ENCODE data around the gene ZNF217. TPM values are rescaled to one million over a fixed set of nuclear protein-coding genes. Genes with fewer than 3 reads are reported as not detected.
A peak's percentile ranks its signal among the peaks of the same experiment; 100 is the strongest.
"Not testable (repeated sequence)": the region's sequence is repeated elsewhere in the genome, so short reads cannot be mapped to it uniquely, and the experiment has no call there.

The ZNF217 gene
- total and polyA plus RNA-seq, 9 of the 15 experiments (the other 6 are each of a cell fraction or from before 2014, with no cell fraction given): 3.0 to 41.8 (median 16.8) TPM

GRCh38 chr20:53533500-53533899, 60.1 kb downstream of the ZNF217 start:
- ATAC-seq: no peak
- intact Hi-C loops (cut with micrococcal nuclease) (no loop called here), in situ Hi-C loops (cut with MboI) (no loop called here)
- CTCF ChIA-PET (ENCODE audit: low intra/inter-chr PET ratio): interaction anchor here (0.6 kb wide), 1 partner anchor 197 kb away, joined by 3 read pairs; no protein-coding TSS in a partner anchor
- Histone ChIP-seq H3K36me3 (ENCODE audit: control insufficient read depth, insufficient read depth, low read length) (no peaks in the 10 kb centered on the region), H3K4me3 (no peak overlapping the region), H3K27me3 (ENCODE audit: control insufficient read depth in 2 of 2, insufficient read depth in 2 of 2, low read length in 2 of 2) (peaks cover 2 to 4% of the 10 kb centered on the region in 2 experiments; a peak in 4 of 5 replicates), H3K9ac (ENCODE audit: insufficient read depth in 1 of 2, low read depth in 2 of 2, low read length in 2 of 2) (no peak overlapping the region), H3K4me2 (ENCODE audit: insufficient read depth, low read length) (no peak overlapping the region), H3K4me1 (replicated peaks in 1 of 2; ENCODE audit: control insufficient read depth in 2 of 2, insufficient read depth in 2 of 2, low read length in 2 of 2) (no peaks in the 10 kb centered on the region), H3K79me2 (ENCODE audit: control insufficient read depth, insufficient read depth, low read length) (no peaks in the 10 kb centered on the region), H3K27ac (ENCODE audit: extremely low read depth, low read depth, low read length) (no peak overlapping the region), H2AFZ (ENCODE audit: low read depth, low read length) (no peak overlapping the region), H3K9me3 (replicated peaks; ENCODE audit: control insufficient read depth, insufficient read depth, low read depth, low read length) (no peaks in the 10 kb centered on the region), H3K9me1 (ENCODE audit: control insufficient read depth, insufficient read depth, low read length) (no peaks in the 10 kb centered on the region), H4K20me1 (replicated peaks; ENCODE audit: control insufficient read depth, insufficient read depth, low read length) (no peaks in the 10 kb centered on the region)
- POLR2A ChIA-PET: no interaction called here
- WGBS (ENCODE audit: insufficient coverage, low coverage, missing lambda C conversion rate): no CpG with 5 or more reads among the region's 1 CpG
- FAIRE-seq: no peak
- DNase-seq (ENCODE audit: extremely low read depth in 1 of 4, low spot score in 3 of 4): no peak
- no TSS peak for BruUV-seq (replicated peaks)
- TF ChIP-seq C11orf30 (IDR thresholded peaks at IDR 0.05; ENCODE audit: low read depth) (0 out of 2 replicates have a peak, but pooled peaks have one; percentile 45), ZNF512 (tag; IDR thresholded peaks at IDR 0.05) (peak; percentile 85), KAT8 (IDR thresholded peaks at IDR 0.05; ENCODE audit: low read depth) (no peak)

- H3K27ac ChIP-seq (ENCODE audit: extremely low read depth, low read depth, low read length): not testable (repeated sequence)
Observed at GRCh38 chr20:53532654-53533312, 60.9 kb downstream of the ZNF217 start.

More at GRCh38 chr20:53532654-53533312, 60.9 kb downstream of the ZNF217 start:
- CTCF ChIA-PET (ENCODE audit: low intra/inter-chr PET ratio); H2AFZ ChIP-seq (ENCODE audit: low read depth, low read length); FAIRE-seq; H3K9me1 ChIP-seq (ENCODE audit: control insufficient read depth, insufficient read depth, low read length); H3K4me1 ChIP-seq (replicated peaks in 1 of 2; ENCODE audit: control insufficient read depth in 2 of 2, insufficient read depth in 2 of 2, low read length in 2 of 2); H3K27me3 ChIP-seq (ENCODE audit: control insufficient read depth in 2 of 2, insufficient read depth in 2 of 2, low read length in 2 of 2); DNase-seq (ENCODE audit: extremely low read depth in 1 of 4, low spot score in 3 of 4); ATAC-seq; H3K79me2 ChIP-seq (ENCODE audit: control insufficient read depth, insufficient read depth, low read length); H3K4me3 ChIP-seq; intact Hi-C loops (cut with micrococcal nuclease); H4K20me1 ChIP-seq (replicated peaks; ENCODE audit: control insufficient read depth, insufficient read depth, low read length); H3K9ac ChIP-seq (ENCODE audit: insufficient read depth in 1 of 2, low read depth in 2 of 2, low read length in 2 of 2); H3K4me2 ChIP-seq (ENCODE audit: insufficient read depth, low read length); BruUV-seq (replicated peaks); H3K9me3 ChIP-seq (replicated peaks; ENCODE audit: control insufficient read depth, insufficient read depth, low read depth, low read length); POLR2A ChIA-PET; in situ Hi-C loops (cut with MboI); H3K36me3 ChIP-seq (ENCODE audit: control insufficient read depth, insufficient read depth, low read length): not testable (repeated sequence)
- TF ChIP-seq MEIS2 (IDR thresholded peaks at IDR 0.05; ENCODE audit: partially characterized antibody) (peak; percentile 7), SPI1 (IDR thresholded peaks at IDR 0.05; ENCODE audit: borderline replicate concordance, low read depth, low read length) (peak; percentile 91)
- WGBS (ENCODE audit: insufficient coverage, low coverage, missing lambda C conversion rate): 2% methylated on average over 6 of the region's 6 CpGs
